NB4 (cell line): Measurements from ENCODE around the gene ICE1.
"Not testable (repeated sequence)": the region's sequence is repeated elsewhere in the genome, so short reads cannot be mapped to it uniquely, and the experiment has no call there.

Source experiments
- DNase-seq: peaks from one replicate; pipeline ENCODE4 v3.0.0; 2010; ENCODE audit warnings: low read depth
- H3K4me3 ChIP-seq: one replicate; pipeline ENCODE4 v1.5.1; 2011; ENCODE audit warnings: mild to moderate bottlenecking, low read depth, low read length, moderate library complexity
- MYC ChIP-seq: IDR thresholded peaks from 2 replicates; pipeline ENCODE4 v1.6.1; 2011; ENCODE audit warnings: low read depth, low read length
- POLR2A ChIP-seq: IDR thresholded peaks from 2 replicates; pipeline ENCODE4 v1.6.1; 2011; ENCODE audit warnings: mild to moderate bottlenecking; ENCODE audit not compliant: insufficient read length; ENCODE audit errors: extremely low read depth
- TF ChIP-seq, protein P1 (sequence below): IDR thresholded peaks from 2 replicates; pipeline ENCODE4 v1.6.1; 2011; ENCODE audit warnings: low read depth, low read length
- TF ChIP-seq, protein P2 (sequence below): IDR thresholded peaks from one replicate; pipeline ENCODE4 v1.5.1; 2012; ENCODE audit warnings: low read depth, low read length

ICE1 gene

DNA sequence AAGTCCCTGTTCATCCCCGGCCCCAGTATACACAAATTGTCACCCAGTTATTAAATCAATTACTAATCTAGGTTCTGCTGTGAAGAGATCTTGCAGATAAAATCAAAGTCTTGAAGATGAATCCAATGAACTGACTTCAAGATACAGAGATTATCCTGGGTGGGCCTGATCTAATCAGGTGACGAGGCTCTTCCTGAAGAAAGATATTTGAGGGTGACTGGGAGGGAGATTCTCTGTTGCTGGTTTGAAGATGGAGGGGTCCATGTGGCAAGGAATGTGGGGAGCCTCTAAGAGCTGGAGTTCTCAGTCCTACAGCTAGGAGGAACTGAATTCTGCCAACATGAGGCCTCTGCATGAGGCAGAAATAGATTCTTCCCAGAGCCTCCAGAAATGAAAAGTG is 36.1 kb upstream of the ICE1 start:
- no peak for DNase-seq
- H3K4me3 ChIP-seq = no peak overlapping the region
- no peak for TF ChIP-seq MYC

DNA sequence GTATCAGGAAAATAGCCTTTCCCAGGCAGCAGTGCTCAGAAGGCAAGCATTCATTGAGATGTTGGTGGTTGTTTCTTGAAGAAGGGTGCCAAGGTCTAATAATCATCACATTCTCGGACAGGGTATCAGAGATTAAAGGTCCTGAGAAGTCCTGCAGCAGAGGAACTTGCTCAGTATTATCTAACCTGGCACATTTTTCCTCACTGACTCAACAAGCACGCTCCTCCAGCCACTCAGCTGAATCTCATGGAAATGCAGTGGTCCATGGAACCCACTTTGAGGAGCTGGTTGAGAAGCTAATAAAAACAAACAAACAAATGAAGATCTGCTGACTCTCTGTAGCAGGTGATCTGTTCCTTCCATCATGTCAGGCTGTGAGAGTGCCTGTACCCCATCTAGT is 35.3 kb upstream of the ICE1 start:
- no peak for DNase-seq
- TF ChIP-seq, protein P1, sequence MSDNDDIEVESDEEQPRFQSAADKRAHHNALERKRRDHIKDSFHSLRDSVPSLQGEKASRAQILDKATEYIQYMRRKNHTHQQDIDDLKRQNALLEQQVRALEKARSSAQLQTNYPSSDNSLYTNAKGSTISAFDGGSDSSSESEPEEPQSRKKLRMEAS = no peak
- TF ChIP-seq, protein P2, sequence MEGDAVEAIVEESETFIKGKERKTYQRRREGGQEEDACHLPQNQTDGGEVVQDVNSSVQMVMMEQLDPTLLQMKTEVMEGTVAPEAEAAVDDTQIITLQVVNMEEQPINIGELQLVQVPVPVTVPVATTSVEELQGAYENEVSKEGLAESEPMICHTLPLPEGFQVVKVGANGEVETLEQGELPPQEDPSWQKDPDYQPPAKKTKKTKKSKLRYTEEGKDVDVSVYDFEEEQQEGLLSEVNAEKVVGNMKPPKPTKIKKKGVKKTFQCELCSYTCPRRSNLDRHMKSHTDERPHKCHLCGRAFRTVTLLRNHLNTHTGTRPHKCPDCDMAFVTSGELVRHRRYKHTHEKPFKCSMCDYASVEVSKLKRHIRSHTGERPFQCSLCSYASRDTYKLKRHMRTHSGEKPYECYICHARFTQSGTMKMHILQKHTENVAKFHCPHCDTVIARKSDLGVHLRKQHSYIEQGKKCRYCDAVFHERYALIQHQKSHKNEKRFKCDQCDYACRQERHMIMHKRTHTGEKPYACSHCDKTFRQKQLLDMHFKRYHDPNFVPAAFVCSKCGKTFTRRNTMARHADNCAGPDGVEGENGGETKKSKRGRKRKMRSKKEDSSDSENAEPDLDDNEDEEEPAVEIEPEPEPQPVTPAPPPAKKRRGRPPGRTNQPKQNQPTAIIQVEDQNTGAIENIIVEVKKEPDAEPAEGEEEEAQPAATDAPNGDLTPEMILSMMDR = no peak
- TF ChIP-seq MYC = no peak
- no peak for TF ChIP-seq POLR2A
- no peak overlapping the region for H3K4me3 ChIP-seq

DNA sequence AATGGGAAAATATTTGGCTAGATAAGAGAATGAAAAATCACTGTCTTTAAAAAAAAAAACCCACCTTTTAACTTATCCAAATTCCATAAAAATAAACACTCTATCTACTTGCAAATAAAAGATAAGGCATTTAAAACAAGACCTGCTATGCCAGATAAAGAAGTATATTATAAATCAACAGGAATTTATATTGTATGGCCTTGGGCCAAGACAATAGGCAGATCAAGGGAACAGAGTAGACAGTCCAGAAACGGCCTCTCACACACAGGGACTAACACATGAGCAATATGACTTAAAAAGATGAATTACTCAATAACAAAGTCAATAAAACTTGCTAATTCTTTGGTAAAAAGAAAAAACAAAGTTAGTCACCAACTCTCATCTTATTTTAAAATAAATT is 34.7 kb upstream of the ICE1 start:
- TF ChIP-seq, protein P2 = no peak
- TF ChIP-seq, protein P1 = no peak
- TF ChIP-seq MYC (no peak), POLR2A (no peak)
- DNase-seq = no peak
- H3K4me3 ChIP-seq = no peak overlapping the region

DNA sequence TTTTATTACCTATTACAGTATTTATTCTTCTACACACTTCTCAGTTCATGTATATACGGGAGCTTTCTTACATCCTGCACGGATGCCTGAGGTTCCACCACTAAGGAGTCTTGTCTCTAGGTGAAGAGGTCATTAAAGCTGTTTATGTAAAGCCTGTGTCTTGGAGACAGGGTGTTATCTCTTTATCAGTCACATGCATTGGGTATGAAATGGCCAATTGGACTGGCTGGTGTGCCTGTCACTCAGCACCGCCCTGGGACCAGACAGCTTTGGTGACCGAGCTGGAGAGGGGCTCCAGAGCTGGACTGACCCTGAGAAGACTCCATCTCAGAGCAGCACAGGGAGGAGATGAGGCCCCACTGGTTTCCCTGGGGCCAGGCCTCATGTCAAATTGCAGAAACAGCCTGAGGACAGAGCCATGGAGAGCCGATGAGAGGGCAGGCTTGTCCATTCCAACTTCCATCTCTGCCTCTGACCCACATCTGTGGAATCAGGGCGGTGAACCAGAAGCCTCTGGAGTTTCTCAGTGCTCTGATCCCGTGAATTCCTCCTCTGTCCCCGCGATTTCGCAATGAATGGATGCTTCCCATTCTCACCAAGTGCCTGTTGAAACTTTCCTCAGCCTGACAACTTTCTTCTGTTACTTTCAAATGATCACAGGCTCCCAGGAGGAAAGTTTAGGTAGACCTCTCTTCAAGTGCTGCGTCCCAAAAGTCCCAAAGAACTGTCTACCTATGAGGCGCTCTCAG is 32.2 kb upstream of the ICE1 start:
- H3K4me3 ChIP-seq, DNase-seq: not testable (repeated sequence)

DNA sequence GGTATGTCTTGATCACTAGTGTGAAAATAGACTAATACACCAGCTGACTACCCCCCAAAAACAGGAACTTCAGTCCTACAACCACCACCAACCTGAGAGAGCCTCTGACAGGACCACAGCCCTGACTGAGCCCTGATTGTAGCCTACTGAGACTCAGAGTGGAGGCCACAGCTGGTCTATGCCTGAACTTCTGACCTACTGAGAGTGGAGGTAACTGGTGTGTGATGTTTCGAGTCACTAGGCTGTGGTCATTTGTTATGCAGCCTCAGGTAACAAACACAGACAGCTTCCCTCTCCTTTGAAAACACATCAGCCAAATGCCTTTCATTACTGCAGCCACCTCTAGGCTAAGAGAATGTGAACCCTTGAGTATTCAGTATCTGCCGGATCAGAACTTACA is 30.0 kb upstream of the ICE1 start:
- not testable (repeated sequence) for H3K4me3 ChIP-seq, DNase-seq

DNA sequence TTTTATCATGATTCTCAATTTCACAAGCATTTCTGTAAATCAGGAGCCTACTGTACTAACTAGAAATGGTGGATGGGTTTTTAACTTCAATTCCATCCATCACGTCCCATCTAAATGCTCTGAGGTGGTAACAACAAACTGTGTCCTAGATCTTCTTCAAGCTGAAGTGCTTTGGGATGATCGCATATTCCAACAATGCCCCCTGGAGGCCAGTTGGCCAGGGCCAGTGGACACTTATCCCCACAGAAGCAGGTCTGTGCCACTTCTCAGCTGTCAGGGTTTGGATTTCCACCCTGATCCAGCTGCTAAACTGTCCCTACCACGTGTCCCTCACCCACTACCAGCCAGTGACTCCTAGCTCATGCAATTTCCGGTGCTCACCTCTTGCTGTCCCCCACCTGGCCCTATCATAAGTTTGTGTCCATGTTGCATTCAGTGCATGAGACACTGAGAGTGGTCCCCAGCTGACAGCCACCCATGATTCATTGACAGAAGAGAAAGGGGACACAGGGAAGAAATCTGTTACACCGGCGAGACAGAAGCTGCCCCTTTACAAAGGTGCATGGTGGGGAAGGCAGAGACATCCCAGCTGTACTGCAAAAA is 28.0 kb upstream of the ICE1 start:
- peak; percentile 60 for DNase-seq
- not testable (repeated sequence) for H3K4me3 ChIP-seq
- TF ChIP-seq, protein P2 = peak; percentile 59

DNA sequence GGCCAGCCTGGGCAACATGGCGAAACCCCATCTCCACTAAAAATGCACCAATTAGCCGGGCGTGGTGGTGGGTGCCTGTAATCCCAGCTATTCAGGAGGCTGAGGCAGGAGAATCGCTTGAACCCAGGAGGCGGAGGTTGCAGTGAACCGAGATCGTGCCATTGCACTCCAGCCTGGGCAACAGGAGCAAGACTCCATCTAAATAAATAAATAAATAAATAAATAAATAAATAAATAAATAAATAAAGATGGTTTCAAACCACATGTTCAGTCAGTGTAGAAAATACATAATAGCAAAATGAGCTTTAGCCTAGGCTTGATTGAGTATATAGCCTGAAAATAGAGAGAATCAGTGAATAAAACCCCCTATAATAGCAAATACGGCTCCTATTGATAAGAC is 27.4 kb upstream of the ICE1 start:
- DNase-seq, H3K4me3 ChIP-seq: not testable (repeated sequence)

DNA sequence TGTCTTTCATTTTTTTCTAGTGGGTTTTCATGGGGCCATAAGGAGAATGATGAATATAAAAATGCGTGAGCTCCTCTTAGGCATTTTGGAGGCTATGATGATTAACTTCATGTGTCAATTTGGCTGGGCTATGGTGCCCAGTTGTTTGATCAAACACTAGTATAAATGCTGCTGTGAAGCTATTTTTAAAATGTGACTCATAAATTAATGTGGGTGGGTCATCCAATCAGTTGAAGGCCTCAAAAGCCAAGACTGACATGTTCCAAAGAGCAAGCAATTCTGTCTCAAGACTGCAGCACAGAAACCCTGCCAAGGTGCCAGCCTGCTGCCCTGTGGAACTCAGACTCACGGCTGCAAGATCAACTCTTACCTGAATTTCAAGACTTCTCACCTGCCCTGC is 24.4 kb upstream of the ICE1 start:
- no peak overlapping the region for H3K4me3 ChIP-seq
- no peak for DNase-seq
- TF ChIP-seq, protein P1 = no peak
- TF ChIP-seq MYC = no peak
- TF ChIP-seq, protein P2 = no peak
- TF ChIP-seq POLR2A = no peak
